GM19043 (cell line): ENCODE measurements around the gene INSYN1.

Source experiments
- ATAC-seq: cut with Tn5 transposase; IDR thresholded peaks from one replicate; pipeline ENCODE4 v1.9.1; 2021; ENCODE audit warnings: low read depth; ENCODE audit not compliant: unreplicated experiment

The INSYN1 gene

GRCh38 chr15:73695773-73696640 is 57.1 kb downstream of the INSYN1 start:
- no peak for ATAC-seq

DNA sequence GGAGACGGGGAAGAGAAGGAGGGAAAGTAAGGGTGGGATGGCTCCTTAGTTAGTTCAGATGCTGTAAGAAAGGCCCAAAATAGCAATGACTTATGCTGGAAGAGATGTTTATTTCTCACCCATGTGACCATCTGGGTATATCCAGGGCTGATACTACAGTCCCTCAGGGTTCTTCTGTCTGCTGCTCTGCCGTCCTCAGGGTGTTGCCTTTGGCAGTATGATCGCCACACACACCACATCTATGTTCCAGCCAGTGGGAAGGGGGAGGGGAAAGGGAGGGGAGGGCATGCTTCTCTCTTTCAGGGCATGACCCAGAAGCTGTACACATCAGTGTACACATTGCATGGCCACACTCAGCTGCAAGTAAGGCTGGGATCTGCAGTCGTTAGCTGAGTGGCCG is 58.7 kb downstream of the INSYN1 start:
- no peak for ATAC-seq

GRCh38 chr15:73691396-73691795 is 61.8 kb downstream of the INSYN1 start:
- ATAC-seq, result no peak

GRCh38 chr15:73688455-73688854 is 64.7 kb downstream of the INSYN1 start:
- no peak for ATAC-seq

- ATAC-seq, result no peak
These were observed 65.8 kb downstream of the INSYN1 start for GRCh38 chr15:73687351-73687750.

GRCh38 chr15:73686781-73687256 is 66.3 kb downstream of the INSYN1 start:
- no peak for ATAC-seq

DNA sequence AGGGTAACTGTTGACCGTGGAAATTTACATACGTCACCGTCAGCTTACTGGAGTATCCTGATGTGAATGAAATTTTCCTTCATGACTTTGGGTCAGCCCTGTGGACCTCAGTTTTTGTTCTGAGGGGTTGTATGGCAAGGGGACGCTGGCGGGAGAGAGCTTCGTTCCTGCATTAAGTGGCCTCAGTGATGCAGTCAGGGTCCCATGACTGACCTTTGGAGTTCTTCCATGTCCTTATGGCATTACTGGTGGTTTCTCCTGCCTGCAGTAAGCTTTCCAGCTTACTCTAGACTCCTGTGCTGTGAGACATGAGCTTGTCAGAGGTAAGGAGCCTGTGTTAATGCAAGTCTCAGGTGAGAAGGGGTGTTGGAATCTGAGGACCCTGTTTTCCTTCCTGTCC is 67.2 kb downstream of the INSYN1 start:
- ATAC-seq, result no peak
